H9 (cell line): ENCODE measurements around the gene RPE65. TPM values are rescaled to one million over a fixed set of nuclear protein-coding genes. Genes with fewer than 3 reads are reported as not detected.
"Not testable (repeated sequence)": the region's sequence is repeated elsewhere in the genome, so short reads cannot be mapped to it uniquely, and the experiment has no call there.

Experiments used
- DNase-seq: peaks from one replicate; pipeline ENCODE4 v3.0.0-alpha.2; 2017
- H2AFZ ChIP-seq: one replicate; pipeline ENCODE4 v1.6.1; 2013; ENCODE audit warnings: mild to moderate bottlenecking, low read length, control low read depth, moderate library complexity
- H2AK5ac ChIP-seq: 2 replicates; pipeline ENCODE4 v1.6.1; 2013; ENCODE audit warnings: low read length, control low read depth, mixed read lengths; ENCODE audit not compliant: insufficient read length
- H2BK120ac ChIP-seq: one replicate; pipeline ENCODE4 v1.6.1; 2013; ENCODE audit warnings: low read depth, mild to moderate bottlenecking, low read length, control low read depth, inconsistent platforms; ENCODE audit not compliant: poor library complexity, severe bottlenecking
- H2BK12ac ChIP-seq: 2 replicates; pipeline ENCODE4 v1.6.1; 2013; ENCODE audit warnings: low read length, control low read depth, mixed read lengths, low read depth; ENCODE audit not compliant: insufficient read length
- H2BK15ac ChIP-seq: 2 replicates; pipeline ENCODE4 v1.6.1; 2013; ENCODE audit warnings: low read depth, low read length, control low read depth
- H2BK20ac ChIP-seq: one replicate; pipeline ENCODE4 v1.6.1; 2013; ENCODE audit warnings: low read depth, mild to moderate bottlenecking, low read length, control low read depth, inconsistent platforms; ENCODE audit not compliant: poor library complexity, severe bottlenecking
- H2BK5ac ChIP-seq: 2 replicates; pipeline ENCODE4 v1.6.1; 2013; ENCODE audit warnings: low read length, control low read depth, mixed read lengths; ENCODE audit not compliant: insufficient read length
- H3K14ac ChIP-seq: 2 replicates; pipeline ENCODE4 v1.6.1; 2013; ENCODE audit warnings: low read length, control low read depth; ENCODE audit not compliant: insufficient read depth
- H3K18ac ChIP-seq: 2 replicates; pipeline ENCODE4 v1.6.1; 2013; ENCODE audit warnings: low read depth, mild to moderate bottlenecking, mixed read lengths, low read length, control low read depth; ENCODE audit not compliant: insufficient read length
- H3K23ac ChIP-seq: 2 replicates; pipeline ENCODE4 v1.6.1; 2013; ENCODE audit warnings: low read length, control low read depth, mixed read lengths, low read depth; ENCODE audit not compliant: insufficient read length
- H3K23me2 ChIP-seq: 2 replicates; pipeline ENCODE4 v1.6.1; 2013; ENCODE audit warnings: low read depth, mild to moderate bottlenecking, mixed read lengths, low read length, control low read depth; ENCODE audit not compliant: insufficient read length, poor library complexity, severe bottlenecking
- H3K27ac ChIP-seq: 2 replicates; pipeline ENCODE4 v1.5.1; 2013; ENCODE audit warnings: low read length, control low read depth, mixed read lengths, low read depth; ENCODE audit not compliant: insufficient read length
- H3K27me3 ChIP-seq: 2 replicates; pipeline ENCODE4 v1.6.1; 2013; ENCODE audit warnings: low read length, control low read depth, inconsistent platforms; ENCODE audit not compliant: insufficient read depth
- H3K4ac ChIP-seq: 2 replicates; pipeline ENCODE4 v1.6.1; 2013; ENCODE audit warnings: low read depth, mild to moderate bottlenecking, control low read depth, inconsistent platforms, low read length, moderate library complexity
- H3K4me1 ChIP-seq: 2 replicates; pipeline ENCODE4 v1.6.1; 2013; ENCODE audit warnings: low read length, control low read depth, inconsistent platforms; ENCODE audit not compliant: insufficient read depth
- H3K4me2 ChIP-seq: 2 replicates; pipeline ENCODE4 v1.6.1; 2013; ENCODE audit warnings: low read length, control low read depth, mixed read lengths; ENCODE audit not compliant: insufficient read length, insufficient read depth
- H3K56ac ChIP-seq: 2 replicates; pipeline ENCODE4 v1.6.1; 2013; ENCODE audit warnings: low read depth, mild to moderate bottlenecking, mixed read lengths, low read length, control low read depth; ENCODE audit not compliant: insufficient read length
- H3K79me1 ChIP-seq: 2 replicates; pipeline ENCODE4 v1.6.1; 2013; ENCODE audit warnings: low read depth, mild to moderate bottlenecking, moderate library complexity, low read length, control low read depth, inconsistent platforms; ENCODE audit not compliant: insufficient read depth, poor library complexity, severe bottlenecking
- H3K79me2 ChIP-seq: 2 replicates; pipeline ENCODE4 v1.6.1; 2013; ENCODE audit warnings: low read length, control low read depth, inconsistent platforms; ENCODE audit not compliant: insufficient read depth
- H3K9ac ChIP-seq: 2 replicates; pipeline ENCODE4 v1.6.1; 2013; ENCODE audit warnings: low read length, control low read depth, mixed read lengths; ENCODE audit not compliant: insufficient read length; ENCODE audit errors: extremely low read depth
- H3K9me3 ChIP-seq: one replicate; pipeline ENCODE4 v1.6.1; 2013; ENCODE audit warnings: low read depth, low read length, inconsistent platforms; ENCODE audit not compliant: control insufficient read depth
- H3T11ph ChIP-seq: one replicate; pipeline ENCODE4 v1.6.1; 2013; ENCODE audit warnings: mild to moderate bottlenecking, low read length, control low read depth, inconsistent platforms
- H4K20me1 ChIP-seq: one replicate; pipeline ENCODE4 v1.6.1; 2013; ENCODE audit not compliant: control insufficient read depth, insufficient read length, insufficient read depth
- H4K5ac ChIP-seq: 2 replicates; pipeline ENCODE4 v1.6.1; 2013; ENCODE audit warnings: low read depth, mild to moderate bottlenecking, mixed read lengths, low read length, control low read depth; ENCODE audit not compliant: insufficient read length
- H4K8ac ChIP-seq: replicated peaks from 2 replicates; pipeline ENCODE4 v1.6.1; 2013; ENCODE audit warnings: low read length, control low read depth, mixed read lengths, low read depth; ENCODE audit not compliant: insufficient read length
- H4K91ac ChIP-seq: 2 replicates; pipeline ENCODE4 v1.6.1; 2013; ENCODE audit warnings: low read depth, mild to moderate bottlenecking, moderate library complexity, mixed read lengths, low read length, control low read depth; ENCODE audit not compliant: insufficient read length
- H3K27ac Mint-ChIP-seq, 3 experiments: 2 replicates in 2 of 3; 3 replicates in 1 of 3; pipeline ENCODE4 v1.8.0; 2020 to 2021; ENCODE audit warnings: mixed read lengths in 3 of 3, mild to moderate bottlenecking in 1 of 3, moderate library complexity in 1 of 3
- H3K27me3 Mint-ChIP-seq: 2 replicates; pipeline ENCODE4 v1.8.0; 2021; ENCODE audit warnings: low read depth, mild to moderate bottlenecking, moderate library complexity, mixed read lengths
- H3K36me3 Mint-ChIP-seq, 3 experiments: 2 replicates in 2 of 3; 3 replicates in 1 of 3; pipeline ENCODE4 v1.8.0; 2020 to 2021; ENCODE audit warnings: low read depth in 3 of 3, mixed read lengths in 3 of 3; ENCODE audit not compliant: insufficient read depth in 1 of 3
- H3K4me1 Mint-ChIP-seq, 2 experiments: 2 replicates each; pipeline ENCODE4 v1.8.0; 2020; ENCODE audit warnings: mixed read lengths in 2 of 2
- H3K4me3 Mint-ChIP-seq, 2 experiments: 2 replicates in 1 of 2; 3 replicates in 1 of 2; pipeline ENCODE4 v1.8.0; 2020 to 2021; ENCODE audit warnings: mild to moderate bottlenecking in 2 of 2, mixed read lengths in 2 of 2, moderate library complexity in 1 of 2
- H3K9me3 Mint-ChIP-seq, 2 experiments: 2 replicates in 1 of 2; 3 replicates in 1 of 2; pipeline ENCODE4 v1.8.0; 2020; ENCODE audit warnings: mild to moderate bottlenecking in 2 of 2, mixed read lengths in 2 of 2, moderate library complexity in 1 of 2
- CTCF ChIP-seq: fragments of 200-600 bp; sonication (generic); conservative IDR thresholded peaks from 3 replicates; pipeline ENCODE4 v1.8.0; 2021; ENCODE audit warnings: antibody characterized with exemption, mild to moderate bottlenecking
- WGBS: extraction: QIAGEN DNeasy Blood & Tissue Kit; methylation state at CpG from one replicate; pipeline ENCODE4 v1.1.7; 2013; ENCODE audit warnings: missing lambda C conversion rate, low lambda C conversion rate, mixed read lengths; ENCODE audit not compliant: insufficient read length; ENCODE audit errors: extremely low coverage; 5-methylcytosine and 5-hydroxymethylcytosine counted together
- total RNA-seq: library from RNA; stranded (reverse); gene quantifications from 2 replicates; pipeline ENCODE4 v1.2.1, GENCODE V29; 2021

Gene RPE65
- total RNA-seq, 1 experiment from 2014 or later: not detected

- Mint-ChIP-seq H3K9me3 (no peaks in the 10 kb centered on the region; a peak in 1 of 5 replicates), H3K4me3 (no peak overlapping the region), H3K27me3 (no peaks in the 10 kb centered on the region; the same call in 1 of the 2 replicates), H3K4me1 (no peaks in the 10 kb centered on the region), H3K36me3 (no peaks in the 10 kb centered on the region), H3K27ac (no peak overlapping the region)
- Histone ChIP-seq H3K27ac (no peak overlapping the region), H3T11ph (no peak overlapping the region), H3K27me3 (no peaks in the 10 kb centered on the region), H3K23ac (no peak overlapping the region), H2AFZ (no peak overlapping the region), H4K5ac (no peak overlapping the region), H4K8ac (no peak overlapping the region), H3K79me2 (no peaks in the 10 kb centered on the region), H3K4me1 (no peaks in the 10 kb centered on the region), H2BK5ac (no peak overlapping the region), H3K79me1 (no peaks in the 10 kb centered on the region), H3K56ac (no peak overlapping the region), H3K14ac (no peak overlapping the region), H4K20me1 (no peaks in the 10 kb centered on the region), H3K9ac (no peak overlapping the region), H3K9me3 (no peaks in the 10 kb centered on the region), H2BK20ac (no peak overlapping the region), H4K91ac (no peak overlapping the region), H2AK5ac (no peak overlapping the region), H2BK12ac (no peak overlapping the region), H3K18ac (no peak overlapping the region), H3K23me2 (no peaks in the 10 kb centered on the region), H3K4ac (no peak overlapping the region), H2BK120ac (no peak overlapping the region), H2BK15ac (no peak overlapping the region), H3K4me2 (no peak overlapping the region)
- TF ChIP-seq CTCF: no peak
- DNase-seq: no peak
- WGBS: no CpG with 5 or more reads among the region's 4 CpGs
These were observed 48.2 kb downstream of the RPE65 start for GRCh38 chr1:68401506-68401905.

- not testable (repeated sequence) for H2BK5ac ChIP-seq, H4K91ac ChIP-seq, H3K4me3 Mint-ChIP-seq, H3K27ac ChIP-seq, H3K56ac ChIP-seq, H3K18ac ChIP-seq, H2BK20ac ChIP-seq, H2BK15ac ChIP-seq, H4K20me1 ChIP-seq, H2BK12ac ChIP-seq, H3K27ac Mint-ChIP-seq, H3K27me3 Mint-ChIP-seq, H2AFZ ChIP-seq, H3K4me1 Mint-ChIP-seq, H3K79me1 ChIP-seq, H3K9me3 Mint-ChIP-seq, H4K8ac ChIP-seq, H2BK120ac ChIP-seq, H3T11ph ChIP-seq, H3K4me1 ChIP-seq, H4K5ac ChIP-seq, H3K4me2 ChIP-seq, H2AK5ac ChIP-seq, H3K9ac ChIP-seq, H3K23ac ChIP-seq, H3K79me2 ChIP-seq, H3K36me3 Mint-ChIP-seq, H3K14ac ChIP-seq, DNase-seq, H3K4ac ChIP-seq, H3K23me2 ChIP-seq, H3K9me3 ChIP-seq, H3K27me3 ChIP-seq
- WGBS: no CpG with 5 or more reads among the region's 3 CpGs
These were observed 54.2 kb downstream of the RPE65 start for GRCh38 chr1:68395575-68395974.
